A172 (cell line): ENCODE data around the gene SLC46A1. TPM values are rescaled to one million over a fixed set of nuclear protein-coding genes. Genes with fewer than 3 reads are reported as not detected.
"Not testable (repeated sequence)": the region's sequence is repeated elsewhere in the genome, so short reads cannot be mapped to it uniquely, and the experiment has no call there.

ENCODE experiments used
- DNase-seq: peaks from one replicate; pipeline ENCODE4 v3.0.0-alpha.2; 2015; ENCODE audit warnings: low spot score
- total RNA-seq: library from RNA; depleted of rRNA; stranded (reverse); fragments of >200 nt; shearing (Covaris generic); gene quantifications from 2 replicates; pipeline ENCODE4 v1.2.3, GENCODE V29; 2014; rRNA removed

The SLC46A1 gene
- 2.5 and 4.9 TPM in 2 replicates for total RNA-seq

DNA sequence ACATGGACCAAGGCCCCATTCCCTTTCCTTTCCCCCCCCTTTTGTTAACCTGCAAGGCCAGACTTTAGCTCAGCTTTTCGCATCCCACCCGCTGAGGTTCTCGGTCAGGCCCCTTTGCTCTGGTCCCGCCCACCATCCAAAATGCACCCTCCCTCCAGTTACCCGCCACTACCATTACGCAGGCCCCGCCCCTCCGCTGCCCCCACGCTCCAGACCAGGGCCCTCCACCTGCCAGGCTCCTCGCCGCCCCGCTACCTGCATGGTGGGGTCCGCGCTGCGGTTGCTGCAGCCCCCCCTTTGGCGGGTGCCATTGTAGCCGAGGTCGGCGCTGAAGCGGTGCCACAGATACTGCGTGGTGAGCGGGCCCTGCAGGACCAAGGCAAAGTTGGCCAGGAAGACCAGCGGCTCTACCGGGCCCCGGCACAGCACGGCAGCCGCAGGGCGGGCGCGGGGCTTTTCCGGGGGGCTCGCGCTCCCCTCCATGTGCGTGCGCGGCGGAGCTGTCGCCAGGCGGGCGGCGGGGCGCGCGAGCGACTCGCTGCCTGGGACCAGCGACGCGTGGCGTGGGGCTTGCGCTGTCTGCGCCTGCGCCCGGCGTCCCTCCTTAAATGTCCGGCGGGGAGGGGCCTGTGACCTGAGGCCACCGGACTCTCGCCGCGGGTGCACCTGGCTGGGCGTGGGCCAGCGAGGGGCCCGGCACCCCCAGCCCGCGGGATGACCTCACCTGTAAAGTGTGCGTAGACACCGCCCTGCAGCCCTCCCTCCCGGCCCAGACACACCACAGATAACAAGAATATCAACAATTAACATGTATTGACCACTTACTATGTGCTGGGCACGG, at the start of gene SLC46A1:
Gene SLC46A1, minus strand, starts transcription at position 581 of the 841 bp plus-strand sequence. Its CDS starts 98 bp downstream, at position 483.
- no peak for DNase-seq

DNA sequence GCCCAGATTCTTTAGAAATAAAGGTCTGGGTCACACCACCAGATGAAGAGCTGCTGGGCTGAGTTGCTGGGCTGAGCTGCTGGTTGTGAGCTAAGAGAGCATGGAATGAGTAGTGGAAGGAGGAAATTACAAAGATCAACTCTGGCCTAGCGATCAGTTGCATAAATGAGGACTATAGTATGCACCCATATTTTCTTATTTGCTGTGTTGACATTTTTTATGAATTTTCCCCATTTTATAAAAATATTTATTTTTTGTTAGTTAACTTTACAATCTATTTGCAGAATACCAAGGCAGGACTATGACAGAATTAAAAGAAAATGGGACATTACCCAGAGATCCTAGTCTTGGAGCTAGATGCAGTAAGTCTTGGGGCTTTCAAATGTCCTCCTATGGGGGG, 43.8 kb upstream of the SLC46A1 start:
- DNase-seq = no peak

- DNase-seq = no peak
Measured at GRCh38 chr17:28447396-28447760, 41.4 kb upstream of the SLC46A1 start.

DNA sequence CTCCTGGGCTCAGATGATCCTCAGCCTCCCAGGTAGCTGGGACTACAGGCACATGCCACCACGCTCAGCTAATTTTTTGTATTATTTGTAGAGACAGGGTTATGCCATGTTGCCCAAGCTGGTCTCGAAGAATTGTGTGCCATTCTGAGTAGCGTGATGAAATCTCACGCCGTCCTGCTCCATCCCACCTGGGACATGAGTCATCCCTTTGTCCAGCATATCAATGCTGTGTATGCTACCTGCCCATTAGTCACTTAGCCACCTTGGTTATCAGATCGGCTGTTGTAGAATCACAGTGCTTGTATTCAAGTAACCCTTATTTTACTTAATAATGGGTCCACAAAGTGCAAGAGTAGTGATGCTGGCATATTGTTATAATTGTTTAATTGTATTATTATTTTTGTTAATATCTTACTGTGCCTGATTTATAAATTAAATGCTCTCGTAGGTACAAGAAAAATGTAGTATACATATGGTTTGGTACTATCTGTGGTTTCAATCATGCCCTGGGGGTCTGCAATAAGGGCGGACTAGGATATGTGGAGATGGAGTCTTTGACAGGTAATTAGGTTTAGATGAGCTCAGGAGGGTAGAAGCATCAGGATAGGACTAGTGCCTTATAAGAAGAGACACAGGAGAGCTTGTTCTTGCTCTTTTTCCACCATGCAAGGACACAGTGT, 40.8 kb upstream of the SLC46A1 start:
- DNase-seq = no peak

DNA sequence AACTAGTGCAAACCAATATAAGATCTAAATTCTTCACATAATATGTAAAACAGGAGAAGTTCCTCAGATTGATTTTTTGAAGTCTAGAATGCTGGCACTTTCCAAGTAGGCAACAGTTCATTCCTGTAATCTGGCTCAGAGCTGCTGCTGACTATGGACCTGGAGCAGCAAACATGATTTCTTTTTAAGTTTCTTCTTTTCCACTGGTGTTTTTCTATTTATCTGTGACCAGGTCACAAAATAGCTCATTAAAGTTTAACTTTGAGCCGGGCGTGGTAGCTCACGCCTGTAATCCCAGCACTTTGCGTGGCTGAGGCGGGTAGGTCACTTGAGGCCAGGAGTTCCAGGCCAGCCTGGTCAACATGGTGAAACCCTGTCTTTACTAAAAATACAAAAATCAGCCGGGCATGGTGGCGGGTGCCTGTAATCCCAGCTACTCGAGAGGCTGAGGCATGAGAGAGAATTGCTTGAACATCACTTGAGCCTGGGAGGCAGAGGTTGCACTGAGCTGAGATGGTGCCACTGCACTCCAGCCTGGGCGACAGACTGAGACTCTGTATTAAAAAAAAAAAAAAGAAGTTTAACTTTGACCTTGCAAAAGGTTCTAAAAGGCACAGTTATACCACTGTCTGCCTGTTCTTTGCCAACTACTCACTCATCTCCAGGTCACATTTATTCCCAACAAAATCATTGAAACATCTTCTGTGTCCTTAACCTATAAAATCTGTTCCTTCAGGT, 38.1 kb upstream of the SLC46A1 start:
- no peak for DNase-seq

DNA sequence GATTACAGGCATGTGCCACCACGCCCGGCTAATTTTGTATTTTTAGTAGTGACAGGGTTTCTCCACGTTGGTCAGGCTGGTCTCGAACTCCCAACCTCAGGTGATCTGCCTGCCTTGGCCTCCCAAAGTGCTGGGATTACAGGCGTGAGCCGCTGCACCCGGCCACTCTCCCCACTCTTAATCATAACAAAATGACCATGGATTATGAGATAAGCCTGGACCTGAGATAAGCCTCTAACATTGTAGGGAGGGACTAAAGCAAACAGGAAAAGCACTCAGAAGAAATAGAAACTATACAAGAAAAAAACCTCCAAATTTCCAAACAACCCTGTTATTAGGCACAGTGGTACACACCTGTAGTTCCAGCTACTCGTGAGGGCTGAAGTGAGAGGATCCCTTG, 28.3 kb upstream of the SLC46A1 start:
- DNase-seq = not testable (repeated sequence)

- DNase-seq = no peak
Measured at GRCh38 chr17:28433721-28434120, 27.7 kb upstream of the SLC46A1 start.

DNA sequence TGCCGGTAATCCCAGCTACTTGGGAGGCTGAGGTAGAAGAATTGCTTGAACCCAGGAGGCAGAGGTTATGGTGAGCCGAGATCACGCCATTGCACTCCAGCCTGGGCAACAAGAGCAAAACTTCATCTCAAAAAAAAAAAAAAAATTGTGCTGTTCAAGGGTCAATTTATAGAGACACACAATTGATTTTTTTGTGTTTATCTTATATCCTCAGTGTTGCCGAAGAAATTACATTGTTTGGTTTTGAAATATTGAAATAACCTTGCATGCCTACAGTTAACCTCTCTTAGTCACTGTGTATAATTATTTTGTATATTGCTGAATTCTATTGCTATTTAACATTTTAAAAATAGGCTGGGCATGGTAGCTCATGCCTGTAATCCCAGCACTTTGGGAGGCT, 22.0 kb upstream of the SLC46A1 start:
- not testable (repeated sequence) for DNase-seq

DNA sequence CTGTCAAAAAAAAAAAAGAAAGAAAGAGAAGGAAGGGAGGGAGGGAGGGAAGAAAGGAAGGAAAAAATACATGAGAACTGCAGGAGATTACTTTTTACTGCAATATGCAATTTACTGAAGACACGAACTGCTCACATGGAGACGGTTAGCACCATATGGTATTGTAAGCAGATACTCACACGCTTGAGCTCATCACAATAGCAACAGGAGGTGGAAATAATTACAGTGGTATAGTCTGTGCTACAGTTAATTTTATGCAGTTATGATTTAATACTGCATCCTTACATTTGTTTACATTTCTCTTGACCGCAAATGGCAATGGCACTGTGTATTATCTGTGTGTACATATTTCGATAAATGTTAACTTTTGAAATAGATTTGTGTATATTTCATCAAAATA, 21.4 kb upstream of the SLC46A1 start:
- no peak for DNase-seq

DNA sequence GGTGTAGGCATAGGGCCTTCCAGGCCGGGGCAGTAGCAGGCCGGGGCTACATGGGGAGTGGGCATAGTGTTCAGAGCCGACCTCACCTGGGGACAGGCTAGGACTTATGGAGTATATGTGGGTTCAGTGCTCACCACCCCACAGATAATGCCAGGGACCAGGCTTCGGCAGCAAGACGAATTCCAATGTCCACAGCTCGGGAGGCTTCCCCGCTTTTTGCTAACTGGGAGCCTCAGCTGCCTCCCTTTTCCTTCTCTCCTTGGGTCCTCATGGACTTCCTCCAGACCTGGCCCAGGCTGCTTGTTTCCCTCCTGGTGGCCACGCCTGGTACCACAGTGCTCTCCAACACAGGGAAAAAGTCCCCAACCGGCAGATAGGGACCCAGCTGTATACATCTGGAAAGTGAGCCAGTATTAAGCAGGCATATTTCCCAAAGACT, 20.1 kb upstream of the SLC46A1 start:
- no peak for DNase-seq

- DNase-seq = no peak
Measured at GRCh38 chr17:28425206-28425605, 19.2 kb upstream of the SLC46A1 start.

- no peak for DNase-seq
Measured at GRCh38 chr17:28421787-28422305, 15.8 kb upstream of the SLC46A1 start.

- peak; percentile 56 for DNase-seq
Measured at GRCh38 chr17:28416703-28417311, 10.8 kb upstream of the SLC46A1 start.

DNA sequence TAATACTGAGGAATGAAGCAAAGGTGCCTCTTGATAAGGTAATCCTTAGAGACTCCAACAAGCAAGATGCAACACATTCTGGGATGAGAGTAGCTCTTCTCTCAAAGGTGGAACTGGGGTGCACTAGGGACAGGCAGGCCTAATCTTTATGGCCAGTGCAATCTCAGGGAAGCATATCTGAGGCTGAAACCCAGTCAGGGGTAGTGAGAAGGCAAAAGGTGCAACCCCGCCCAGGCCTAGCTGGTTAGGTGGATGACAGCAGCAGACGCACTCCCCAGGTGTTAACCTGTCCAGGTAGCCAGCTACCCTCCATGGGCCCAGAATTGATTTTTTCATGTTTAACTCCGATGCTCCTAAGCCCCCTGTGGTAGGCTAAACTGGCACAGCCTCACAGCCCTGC, 9.9 kb upstream of the SLC46A1 start:
- no peak for DNase-seq

GRCh38 chr17:28413804-28414203, 7.8 kb upstream of the SLC46A1 start:
- DNase-seq = no peak

- DNase-seq = no peak
Measured at GRCh38 chr17:28412099-28412498, 6.1 kb upstream of the SLC46A1 start.

DNA sequence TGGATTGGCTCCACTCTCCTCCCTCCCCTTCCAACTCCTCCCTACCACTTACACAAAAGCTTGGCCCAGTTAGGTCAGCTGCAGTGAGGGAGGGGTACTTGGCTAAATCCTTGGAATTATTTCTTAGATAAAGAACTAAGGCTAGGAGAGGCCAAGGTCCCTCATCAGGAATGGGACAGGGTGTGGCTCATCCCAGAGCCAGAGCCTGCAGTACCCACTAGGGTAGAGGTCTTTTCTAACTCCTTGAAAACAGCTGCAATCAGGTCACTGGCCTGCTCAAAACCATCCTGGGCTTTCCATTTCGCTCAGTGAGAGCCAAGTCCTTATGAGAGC, 1.9 kb upstream of the SLC46A1 start:
- no peak for DNase-seq

DNA sequence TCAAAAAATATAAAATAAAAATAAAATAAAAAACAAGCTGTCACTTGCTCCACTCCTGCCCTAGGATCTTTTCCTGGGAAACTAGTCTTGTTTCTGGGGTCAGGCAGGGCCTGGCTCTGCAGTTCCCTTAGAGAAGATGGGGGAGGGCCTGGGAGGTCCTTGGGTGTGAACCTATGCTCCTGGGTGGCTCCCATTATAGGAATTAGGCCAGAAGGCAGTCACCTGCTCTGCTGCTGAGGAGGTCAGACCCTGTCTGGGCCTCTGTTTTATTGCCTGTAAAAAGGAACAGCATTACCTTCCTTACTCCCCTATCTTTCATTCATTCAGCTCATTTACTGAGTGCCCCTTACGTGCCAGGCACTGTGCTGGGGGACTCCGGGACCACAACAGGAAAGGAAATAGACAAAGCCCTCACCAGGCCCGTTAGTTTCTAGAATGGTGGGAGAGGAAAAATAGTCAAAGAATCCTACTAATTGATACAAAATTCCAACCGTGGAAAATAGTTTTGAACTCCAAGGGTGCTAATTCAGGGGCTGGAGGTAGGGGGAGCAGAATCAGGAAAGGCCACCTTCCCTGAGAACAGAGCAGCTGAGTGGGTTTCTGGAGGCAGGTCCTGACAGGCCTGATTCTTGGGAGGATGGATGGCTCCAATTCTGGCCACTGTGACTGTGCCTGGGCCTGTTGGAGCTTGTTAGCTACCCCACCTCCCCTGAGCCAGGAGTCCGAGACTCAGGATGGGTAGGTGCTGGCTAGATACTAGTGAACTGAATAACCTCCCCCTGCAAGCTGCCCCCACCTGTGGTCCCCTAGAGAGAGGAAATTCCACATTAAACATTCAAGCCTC, 1.3 kb upstream of the SLC46A1 start:
- no peak for DNase-seq

DNA sequence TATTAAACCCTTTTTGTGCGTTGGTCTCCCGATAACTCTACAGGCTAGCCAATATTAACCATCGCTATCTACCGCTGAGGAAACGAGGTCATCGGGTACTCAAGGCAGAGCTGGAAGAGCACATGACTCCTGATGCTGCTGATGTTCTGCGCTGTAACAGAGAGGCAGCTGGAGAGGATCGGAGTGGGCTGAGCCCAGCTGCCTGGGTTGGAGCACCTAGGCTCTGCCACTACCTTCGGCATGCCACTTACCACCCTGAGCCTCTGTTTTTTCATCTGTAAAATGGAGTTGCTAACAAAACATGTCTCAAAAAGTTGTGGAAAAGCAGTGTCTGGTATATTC, 432 bp upstream of the SLC46A1 start:
- no peak for DNase-seq

GRCh38 chr17:28404812-28405570, 1.0 kb downstream of the SLC46A1 start:
- no peak for DNase-seq
